Fibroblast of mammary gland (primary cell): ENCODE measurements around the gene EGFL7.

Source experiments
- DNase-seq: peaks from one replicate; pipeline ENCODE4 v3.0.0-alpha.2; 2010; ENCODE audit warnings: low read depth
- H3K4me3 ChIP-seq: 2 replicates; pipeline ENCODE4 v1.5.1; 2011; ENCODE audit warnings: low read depth, mild to moderate bottlenecking, low read length, moderate library complexity; ENCODE audit not compliant: control insufficient read depth
- CTCF ChIP-seq: conservative IDR thresholded peaks from 2 replicates; pipeline ENCODE4 v1.5.1; 2011; ENCODE audit warnings: low read depth, low read length, inconsistent platforms; ENCODE audit not compliant: control insufficient read depth, insufficient read depth

EGFL7 gene

GRCh38 chr9:136664000-136664915, 1.5 kb downstream of the EGFL7 start:
- no peak for TF ChIP-seq CTCF
- H3K4me3 ChIP-seq = no peak overlapping the region
- no peak for DNase-seq

- no peak overlapping the region for H3K4me3 ChIP-seq
- DNase-seq = no peak
- no peak for TF ChIP-seq CTCF
Measured at GRCh38 chr9:136665111-136665703, 2.5 kb downstream of the EGFL7 start.

- TF ChIP-seq CTCF = no peak
- no peak overlapping the region for H3K4me3 ChIP-seq
- no peak for DNase-seq
Measured at GRCh38 chr9:136665704-136666371, 3.1 kb downstream of the EGFL7 start.

GRCh38 chr9:136666372-136667213, 3.9 kb downstream of the EGFL7 start:
- no peak overlapping the region for H3K4me3 ChIP-seq
- no peak for DNase-seq
- TF ChIP-seq CTCF = no peak

- TF ChIP-seq CTCF = no peak
- DNase-seq = no peak
- no peak overlapping the region for H3K4me3 ChIP-seq
Measured at GRCh38 chr9:136667214-136667939, 4.7 kb downstream of the EGFL7 start.
